ENCODE results near the gene TRIAP1.
A peak's percentile ranks its signal among the peaks of the same experiment; 100 is the strongest.

TRIAP1 gene

DNA sequence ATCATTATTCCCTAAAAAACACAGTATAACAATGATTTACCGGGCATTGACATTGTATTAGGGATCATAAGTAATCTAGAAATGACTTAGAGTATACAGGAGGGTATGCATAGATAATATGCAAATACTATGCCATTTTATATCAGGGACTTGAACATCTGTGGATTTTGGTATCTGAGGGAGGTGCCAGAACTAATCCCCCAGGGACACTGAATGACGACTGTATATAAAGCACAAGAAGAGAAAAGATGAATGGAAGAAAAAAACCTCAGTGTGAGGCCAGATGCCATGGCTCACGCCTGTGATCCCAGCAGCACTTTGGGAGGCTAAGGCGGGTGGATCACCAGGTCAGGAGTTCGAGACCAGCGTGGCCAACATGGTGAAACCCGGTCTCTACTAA is 33.8 kb downstream of the TRIAP1 start:
- no peaks in the 10 kb centered on the region for H3K27me3 ChIP-seq (ENCODE audit: control insufficient read depth in 1 of 2, insufficient read depth in 2 of 2, low read length in 2 of 2)
- H3K36me3 ChIP-seq (ENCODE audit: control insufficient read depth in 1 of 2, insufficient read depth in 2 of 2, low read length in 2 of 2) = no peaks in the 10 kb centered on the region
- H3K9me3 ChIP-seq (ENCODE audit: control insufficient read depth in 1 of 2, low read length in 2 of 2) = no peaks in the 10 kb centered on the region
- H3K27ac ChIP-seq (ENCODE audit: low read depth, low read length) = no peak overlapping the region
- peaks cover 0 to 6% of the 10 kb centered on the region in 2 donors for H3K4me1 ChIP-seq (ENCODE audit: control insufficient read depth in 1 of 2, insufficient read depth in 2 of 2, low read length in 2 of 2)
- no peak overlapping the region for H3K9ac ChIP-seq (ENCODE audit: low read depth in 1 of 2, low read length in 2 of 2)
- H3K4me3 ChIP-seq (ENCODE audit: low read depth in 1 of 2, low read length in 2 of 2) = no peak overlapping the region

DNA sequence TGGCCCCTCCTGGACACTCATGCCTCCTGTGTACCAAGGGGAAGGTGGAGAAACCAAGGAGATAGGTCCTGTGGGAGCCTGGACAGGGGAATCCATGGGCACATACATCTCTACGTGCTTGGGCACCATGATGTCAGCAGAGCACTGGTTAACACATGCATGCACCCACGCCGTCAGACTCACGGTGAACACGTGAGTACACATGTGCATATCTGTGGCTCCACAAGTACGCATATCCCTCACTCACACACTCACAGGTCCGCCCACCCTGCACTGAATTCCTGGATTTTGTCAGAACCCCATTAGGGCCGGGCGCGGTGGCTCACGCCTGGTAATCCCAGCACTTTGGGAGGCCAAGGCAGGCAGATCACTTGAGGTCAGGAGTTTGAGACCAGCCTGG is 37.4 kb downstream of the TRIAP1 start:
- Histone ChIP-seq H3K36me3 (ENCODE audit: control insufficient read depth in 1 of 2, insufficient read depth in 2 of 2, low read length in 2 of 2) (no peaks in the 10 kb centered on the region), H3K9me3 (ENCODE audit: control insufficient read depth in 1 of 2, low read length in 2 of 2) (no peaks in the 10 kb centered on the region), H3K4me1 (ENCODE audit: control insufficient read depth in 1 of 2, insufficient read depth in 2 of 2, low read length in 2 of 2) (peaks cover 0 to under 1% of the 10 kb centered on the region in 2 donors)

DNA sequence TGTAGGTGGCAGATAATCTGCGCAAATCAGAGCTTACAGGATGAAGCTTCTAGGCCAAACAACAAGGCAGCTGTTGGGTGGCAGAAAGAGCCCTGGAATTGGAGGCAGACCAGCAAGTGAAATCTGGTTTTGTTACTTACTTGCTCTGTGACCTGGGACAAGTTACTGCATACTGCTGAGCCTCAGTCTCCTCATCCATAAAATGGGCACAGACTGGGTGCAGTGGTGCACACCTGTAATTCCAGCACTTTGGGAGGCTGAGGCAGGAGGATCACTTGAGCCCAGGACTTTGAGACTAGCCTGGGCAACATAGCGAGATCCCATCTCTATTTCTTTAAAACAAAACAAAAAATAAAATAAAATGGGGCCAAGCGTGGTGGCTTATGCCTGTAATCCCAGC is 39.6 kb downstream of the TRIAP1 start:
- Histone ChIP-seq H3K27me3 (ENCODE audit: control insufficient read depth in 1 of 2, insufficient read depth in 2 of 2, low read length in 2 of 2) (no peaks in the 10 kb centered on the region), H3K9me3 (ENCODE audit: control insufficient read depth in 1 of 2, low read length in 2 of 2) (no peaks in the 10 kb centered on the region), H3K36me3 (ENCODE audit: control insufficient read depth in 1 of 2, insufficient read depth in 2 of 2, low read length in 2 of 2) (no peaks in the 10 kb centered on the region), H3K4me3 (ENCODE audit: low read depth in 1 of 2, low read length in 2 of 2) (no peak overlapping the region), H3K4me1 (ENCODE audit: control insufficient read depth in 1 of 2, insufficient read depth in 2 of 2, low read length in 2 of 2) (no peaks in the 10 kb centered on the region), H3K9ac (ENCODE audit: low read depth in 1 of 2, low read length in 2 of 2) (no peak overlapping the region), H3K27ac (ENCODE audit: low read depth, low read length) (no peak overlapping the region)

More for the DNA sequence above, 37.4 kb downstream of the TRIAP1 start:
- H3K27me3 ChIP-seq (ENCODE audit: control insufficient read depth in 1 of 2, insufficient read depth in 2 of 2, low read length in 2 of 2) = no peaks in the 10 kb centered on the region
- no peak overlapping the region for H3K9ac ChIP-seq (ENCODE audit: low read depth in 1 of 2, low read length in 2 of 2)
- no peak overlapping the region for H3K4me3 ChIP-seq (ENCODE audit: low read depth in 1 of 2, low read length in 2 of 2)
- no peak overlapping the region for H3K27ac ChIP-seq (ENCODE audit: low read depth, low read length)

DNA sequence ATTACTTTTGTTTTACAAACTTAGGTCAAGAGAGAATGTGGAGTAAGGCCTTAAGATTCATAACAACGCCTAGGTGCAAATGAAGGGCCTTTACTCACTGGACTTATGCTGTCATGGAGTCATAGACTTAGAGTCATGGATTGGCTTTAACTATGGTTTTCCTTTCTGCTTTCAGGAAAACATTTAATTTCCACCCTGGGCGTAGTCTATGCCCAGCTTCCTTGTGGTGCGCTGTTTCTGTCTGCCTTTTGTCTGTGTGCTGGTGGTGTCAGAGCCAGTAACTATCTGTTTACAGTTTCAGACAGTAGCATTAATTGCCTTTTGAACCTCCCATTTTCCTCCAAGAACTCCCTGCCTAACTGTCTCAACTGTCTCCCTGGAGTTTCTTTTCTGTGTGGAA is 40.1 kb downstream of the TRIAP1 start:
- Histone ChIP-seq H3K27ac (ENCODE audit: low read depth, low read length) (no peak overlapping the region), H3K36me3 (ENCODE audit: control insufficient read depth in 1 of 2, insufficient read depth in 2 of 2, low read length in 2 of 2) (no peaks in the 10 kb centered on the region), H3K4me1 (ENCODE audit: control insufficient read depth in 1 of 2, insufficient read depth in 2 of 2, low read length in 2 of 2) (no peaks in the 10 kb centered on the region), H3K4me3 (ENCODE audit: low read depth in 1 of 2, low read length in 2 of 2) (no peak overlapping the region), H3K9me3 (ENCODE audit: control insufficient read depth in 1 of 2, low read length in 2 of 2) (no peaks in the 10 kb centered on the region), H3K27me3 (ENCODE audit: control insufficient read depth in 1 of 2, insufficient read depth in 2 of 2, low read length in 2 of 2) (no peaks in the 10 kb centered on the region), H3K9ac (ENCODE audit: low read depth in 1 of 2, low read length in 2 of 2) (no peak overlapping the region)

DNA sequence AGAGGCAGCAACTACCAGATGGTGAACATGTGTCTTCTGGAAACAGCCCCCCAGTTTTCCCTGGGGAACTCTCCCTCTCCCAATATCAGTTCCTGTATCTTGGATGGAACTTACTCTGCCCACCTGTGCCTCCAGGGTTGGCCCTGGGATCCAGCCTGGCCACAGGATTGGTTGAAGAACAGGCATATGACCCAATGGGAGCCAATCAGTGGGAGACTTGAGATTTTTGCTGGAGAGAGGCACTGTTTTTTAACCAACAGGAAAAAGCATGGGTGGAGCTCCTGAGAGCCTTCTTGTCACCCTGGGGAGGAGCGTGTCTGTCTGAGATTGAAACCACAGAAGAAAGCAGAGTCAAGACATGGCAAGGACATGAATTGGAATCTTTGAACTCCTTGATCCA is 41.9 kb downstream of the TRIAP1 start:
- Histone ChIP-seq H3K27me3 (ENCODE audit: control insufficient read depth in 1 of 2, insufficient read depth in 2 of 2, low read length in 2 of 2) (no peaks in the 10 kb centered on the region), H3K36me3 (ENCODE audit: control insufficient read depth in 1 of 2, insufficient read depth in 2 of 2, low read length in 2 of 2) (no peaks in the 10 kb centered on the region), H3K4me1 (ENCODE audit: control insufficient read depth in 1 of 2, insufficient read depth in 2 of 2, low read length in 2 of 2) (no peaks in the 10 kb centered on the region), H3K27ac (ENCODE audit: low read depth, low read length) (no peak overlapping the region), H3K4me3 (ENCODE audit: low read depth in 1 of 2, low read length in 2 of 2) (no peak overlapping the region), H3K9me3 (ENCODE audit: control insufficient read depth in 1 of 2, low read length in 2 of 2) (no peaks in the 10 kb centered on the region), H3K9ac (ENCODE audit: low read depth in 1 of 2, low read length in 2 of 2) (no peak overlapping the region)

DNA sequence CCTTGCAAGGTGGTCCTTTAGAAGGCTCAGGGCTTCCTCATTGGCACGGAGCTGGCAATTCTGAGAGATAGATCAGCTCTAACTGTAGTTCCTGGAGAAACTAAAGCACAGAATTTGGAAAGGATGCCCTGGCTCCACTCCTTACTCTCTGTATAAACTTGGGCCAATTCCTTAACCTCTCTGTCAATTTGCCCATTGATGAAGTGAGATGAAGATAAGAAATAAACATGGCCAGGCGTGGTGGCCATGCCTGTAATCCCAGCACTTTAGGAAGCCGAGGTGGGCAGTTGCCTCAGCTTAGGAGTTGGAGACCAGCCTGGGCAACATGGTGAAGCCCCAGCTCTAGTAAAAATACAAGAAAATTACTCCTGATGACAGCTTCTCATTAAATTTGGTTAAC is 42.3 kb downstream of the TRIAP1 start:
- H3K9me3 ChIP-seq (ENCODE audit: control insufficient read depth in 1 of 2, low read length in 2 of 2) = no peaks in the 10 kb centered on the region
- H3K4me1 ChIP-seq (ENCODE audit: control insufficient read depth in 1 of 2, insufficient read depth in 2 of 2, low read length in 2 of 2) = no peaks in the 10 kb centered on the region
- H3K27ac ChIP-seq (ENCODE audit: low read depth, low read length) = no peak overlapping the region
- no peaks in the 10 kb centered on the region for H3K36me3 ChIP-seq (ENCODE audit: control insufficient read depth in 1 of 2, insufficient read depth in 2 of 2, low read length in 2 of 2)
- H3K27me3 ChIP-seq (ENCODE audit: control insufficient read depth in 1 of 2, insufficient read depth in 2 of 2, low read length in 2 of 2) = no peaks in the 10 kb centered on the region
- no peak overlapping the region for H3K9ac ChIP-seq (ENCODE audit: low read depth in 1 of 2, low read length in 2 of 2)
- no peak overlapping the region for H3K4me3 ChIP-seq (ENCODE audit: low read depth in 1 of 2, low read length in 2 of 2)

DNA sequence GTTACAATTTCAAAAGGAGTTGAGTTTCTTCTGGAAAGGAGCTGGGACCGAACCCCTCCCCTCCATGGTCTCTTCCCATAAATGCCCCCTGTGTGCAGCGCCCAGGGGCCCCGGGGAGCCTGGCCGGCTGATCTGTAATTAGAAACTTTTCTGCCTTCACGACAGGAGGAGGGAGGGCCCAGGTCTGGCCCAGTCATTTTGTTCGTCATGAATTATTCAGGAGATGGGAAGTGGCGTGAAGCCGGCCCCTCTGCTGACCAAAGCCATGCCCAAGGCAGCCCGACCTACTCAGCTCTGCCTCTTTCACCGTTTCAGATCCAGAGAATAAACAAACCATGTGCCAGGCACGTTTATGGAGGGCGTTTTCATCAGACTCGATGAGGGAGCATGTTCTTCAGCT is 44.0 kb downstream of the TRIAP1 start:
- Histone ChIP-seq H3K27ac (ENCODE audit: low read depth, low read length) (no peak overlapping the region), H3K27me3 (ENCODE audit: control insufficient read depth in 1 of 2, insufficient read depth in 2 of 2, low read length in 2 of 2) (no peaks in the 10 kb centered on the region), H3K9me3 (ENCODE audit: control insufficient read depth in 1 of 2, low read length in 2 of 2) (no peaks in the 10 kb centered on the region), H3K4me1 (ENCODE audit: control insufficient read depth in 1 of 2, insufficient read depth in 2 of 2, low read length in 2 of 2) (no peaks in the 10 kb centered on the region), H3K36me3 (ENCODE audit: control insufficient read depth in 1 of 2, insufficient read depth in 2 of 2, low read length in 2 of 2) (no peaks in the 10 kb centered on the region), H3K9ac (ENCODE audit: low read depth in 1 of 2, low read length in 2 of 2) (no peak overlapping the region), H3K4me3 (ENCODE audit: low read depth in 1 of 2, low read length in 2 of 2) (no peak overlapping the region)

DNA sequence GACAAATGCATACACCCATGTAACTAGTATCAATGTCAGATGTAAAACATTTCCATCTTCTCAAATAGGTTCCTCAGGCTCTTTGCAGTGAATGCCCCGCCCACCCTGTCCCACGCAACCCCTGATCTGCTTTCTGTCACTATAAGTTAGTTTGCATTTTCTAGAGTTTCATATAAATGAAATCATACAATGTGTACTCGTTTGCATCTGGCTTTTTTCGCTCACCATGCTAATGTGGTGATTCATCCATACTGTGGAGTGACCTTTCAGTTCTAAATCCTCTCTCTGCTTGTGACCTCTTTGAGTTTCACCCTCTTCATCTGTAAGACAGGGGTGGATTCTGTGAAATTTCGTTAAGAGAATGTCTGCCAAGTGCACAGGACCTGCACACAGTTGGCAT is 46.7 kb downstream of the TRIAP1 start:
- Histone ChIP-seq H3K36me3 (ENCODE audit: control insufficient read depth in 1 of 2, insufficient read depth in 2 of 2, low read length in 2 of 2) (no peaks in the 10 kb centered on the region), H3K27me3 (ENCODE audit: control insufficient read depth in 1 of 2, insufficient read depth in 2 of 2, low read length in 2 of 2) (no peaks in the 10 kb centered on the region), H3K4me1 (ENCODE audit: control insufficient read depth in 1 of 2, insufficient read depth in 2 of 2, low read length in 2 of 2) (peaks cover 0 to 1% of the 10 kb centered on the region in 2 donors), H3K9ac (ENCODE audit: low read depth in 1 of 2, low read length in 2 of 2) (no peak overlapping the region), H3K4me3 (ENCODE audit: low read depth in 1 of 2, low read length in 2 of 2) (no peak overlapping the region), H3K9me3 (ENCODE audit: control insufficient read depth in 1 of 2, low read length in 2 of 2) (no peaks in the 10 kb centered on the region), H3K27ac (ENCODE audit: low read depth, low read length) (no peak overlapping the region)

DNA sequence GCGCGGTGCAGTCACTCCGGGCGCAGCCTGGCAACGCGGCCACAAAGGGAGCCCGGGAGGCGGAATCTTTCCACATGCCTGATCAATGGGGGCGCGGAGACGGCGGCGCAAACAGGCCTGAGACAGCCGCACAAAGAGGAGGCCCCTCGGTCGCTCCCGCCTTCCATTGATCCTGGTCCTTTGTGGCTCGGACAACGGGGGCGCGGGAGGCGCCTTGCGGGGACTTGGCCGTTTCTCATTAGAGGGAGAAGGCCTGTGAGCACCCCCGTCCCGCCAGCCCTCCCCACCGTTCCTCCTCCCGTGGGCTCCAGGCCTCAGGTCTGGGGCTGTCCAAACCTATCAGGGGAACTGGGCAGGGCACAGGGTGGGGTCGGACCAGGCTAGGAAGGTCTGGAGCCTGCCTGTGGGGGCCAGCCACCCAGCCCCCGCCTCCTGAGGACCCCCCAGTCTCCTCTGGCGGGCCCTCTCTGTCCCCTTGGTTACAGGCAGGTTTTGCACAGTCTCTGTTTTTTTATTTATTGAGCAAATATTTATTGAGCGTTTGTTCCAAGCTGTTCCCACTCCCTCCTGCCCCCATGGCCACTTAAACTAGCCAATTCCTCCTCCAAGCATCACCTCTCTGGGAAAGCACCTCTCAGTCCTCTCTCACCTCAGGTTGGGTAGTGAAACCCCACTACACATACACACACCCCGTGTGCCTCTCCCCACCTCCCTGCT is 48.2 kb downstream of the TRIAP1 start:
- no peaks in the 10 kb centered on the region for H3K36me3 ChIP-seq (ENCODE audit: control insufficient read depth in 1 of 2, insufficient read depth in 2 of 2, low read length in 2 of 2)
- no peak overlapping the region for H3K9ac ChIP-seq (ENCODE audit: low read depth in 1 of 2, low read length in 2 of 2)
- H3K27ac ChIP-seq (ENCODE audit: low read depth, low read length) = no peak overlapping the region
- H3K27me3 ChIP-seq (ENCODE audit: control insufficient read depth in 1 of 2, insufficient read depth in 2 of 2, low read length in 2 of 2) = no peaks in the 10 kb centered on the region
- H3K9me3 ChIP-seq (ENCODE audit: control insufficient read depth in 1 of 2, low read length in 2 of 2) = no peaks in the 10 kb centered on the region
- peaks cover 0 to 7% of the 10 kb centered on the region in 2 donors for H3K4me1 ChIP-seq (ENCODE audit: control insufficient read depth in 1 of 2, insufficient read depth in 2 of 2, low read length in 2 of 2)
- H3K4me3 ChIP-seq (ENCODE audit: low read depth in 1 of 2, low read length in 2 of 2) = no peak overlapping the region

DNA sequence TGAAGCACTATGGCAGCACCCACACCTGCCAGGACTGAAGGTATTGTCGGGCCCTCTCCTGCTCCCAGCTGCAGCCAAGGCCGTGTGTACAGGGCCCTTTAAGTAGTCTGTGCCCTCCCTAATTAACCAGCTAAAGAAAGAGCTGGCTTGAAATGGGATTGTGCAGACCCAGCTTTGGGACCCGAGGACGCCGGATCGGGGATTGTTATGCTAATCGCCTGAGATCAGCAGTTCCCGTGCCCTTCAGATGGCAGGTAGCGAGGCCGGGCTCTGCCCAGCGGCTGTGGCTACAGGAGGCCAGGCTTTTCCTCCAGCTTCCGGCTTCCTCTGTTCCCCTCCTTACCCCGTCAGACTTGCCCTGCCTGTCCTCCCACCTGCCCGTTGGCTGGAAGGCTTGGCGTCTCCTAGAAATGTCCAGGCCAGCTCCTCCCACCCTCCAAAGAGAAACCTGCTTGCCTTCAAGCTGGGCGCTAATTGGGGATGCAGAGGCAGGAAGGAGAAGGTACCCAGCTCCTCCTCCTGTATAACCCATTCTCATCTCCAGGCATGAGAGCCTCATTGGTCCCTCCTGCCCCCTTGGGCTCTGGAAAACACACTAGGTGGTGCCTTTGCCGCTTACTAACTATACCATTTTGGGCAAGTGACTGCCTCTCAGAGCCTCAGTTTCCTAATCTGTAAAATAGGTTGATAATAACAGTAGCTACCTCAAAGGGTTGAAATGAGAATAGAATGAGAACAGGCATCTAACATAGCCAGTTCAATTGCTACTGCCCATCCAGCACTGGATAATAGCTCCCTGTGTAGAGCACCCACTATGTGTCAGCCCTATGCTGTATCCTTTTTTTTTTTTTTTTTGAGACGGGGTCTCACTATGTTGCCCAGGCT is 51.5 kb downstream of the TRIAP1 start:
- no peaks in the 10 kb centered on the region for H3K27me3 ChIP-seq (ENCODE audit: control insufficient read depth in 1 of 2, insufficient read depth in 2 of 2, low read length in 2 of 2)
- peak overlapping the region in 1 of 2 donors; percentile 57 for H3K9ac ChIP-seq (ENCODE audit: low read depth in 1 of 2, low read length in 2 of 2)
- no peaks in the 10 kb centered on the region for H3K9me3 ChIP-seq (ENCODE audit: control insufficient read depth in 1 of 2, low read length in 2 of 2)
- peaks cover 0 to 7% of the 10 kb centered on the region in 2 donors for H3K4me1 ChIP-seq (ENCODE audit: control insufficient read depth in 1 of 2, insufficient read depth in 2 of 2, low read length in 2 of 2)
- no peak overlapping the region for H3K27ac ChIP-seq (ENCODE audit: low read depth, low read length)
- H3K4me3 ChIP-seq (ENCODE audit: low read depth in 1 of 2, low read length in 2 of 2) = peak overlapping the region in 1 of 2 donors; percentile 8
- no peaks in the 10 kb centered on the region for H3K36me3 ChIP-seq (ENCODE audit: control insufficient read depth in 1 of 2, insufficient read depth in 2 of 2, low read length in 2 of 2)
